HG03066 (cell line): ENCODE data around the gene VEGFA.

ENCODE experiments used
- ATAC-seq: cut with Tn5 transposase; IDR thresholded peaks from one replicate; pipeline ENCODE4 v1.9.1; 2021; ENCODE audit warnings: low read depth; ENCODE audit not compliant: unreplicated experiment

The VEGFA gene

GRCh38 chr6:43758617-43759050, 11.4 kb upstream of the VEGFA start:
- ATAC-seq: no peak

- no peak for ATAC-seq
Measured at GRCh38 chr6:43759136-43759906, 10.7 kb upstream of the VEGFA start.

GRCh38 chr6:43759907-43760206, 10.2 kb upstream of the VEGFA start:
- ATAC-seq: no peak

GRCh38 chr6:43760210-43761168, 9.5 kb upstream of the VEGFA start:
- no peak for ATAC-seq

- no peak for ATAC-seq
Measured at GRCh38 chr6:43761666-43762409, 8.2 kb upstream of the VEGFA start.

GRCh38 chr6:43762410-43762768, 7.6 kb upstream of the VEGFA start:
- no peak for ATAC-seq

- ATAC-seq: no peak
Measured at GRCh38 chr6:43762966-43763695, 6.9 kb upstream of the VEGFA start.

GRCh38 chr6:43763812-43764522, 6.0 kb upstream of the VEGFA start:
- no peak for ATAC-seq

GRCh38 chr6:43764772-43765171, 5.2 kb upstream of the VEGFA start:
- ATAC-seq: no peak

GRCh38 chr6:43765776-43766499, 4.1 kb upstream of the VEGFA start:
- no peak for ATAC-seq

- no peak for ATAC-seq
Measured at GRCh38 chr6:43766500-43766853, 3.5 kb upstream of the VEGFA start.

GRCh38 chr6:43766964-43767461, 3.0 kb upstream of the VEGFA start:
- ATAC-seq: no peak

GRCh38 chr6:43767553-43768505, 2.2 kb upstream of the VEGFA start:
- ATAC-seq: no peak

- ATAC-seq: no peak
Measured at GRCh38 chr6:43768506-43768860, 1.5 kb upstream of the VEGFA start.

GRCh38 chr6:43768983-43769525, 957 bp upstream of the VEGFA start:
- no peak for ATAC-seq

GRCh38 chr6:43770372-43771209, 580 bp downstream of the VEGFA start:
- no peak for ATAC-seq
